ENCODE measurements around the gene TCF4.

The TCF4 gene

DNA sequence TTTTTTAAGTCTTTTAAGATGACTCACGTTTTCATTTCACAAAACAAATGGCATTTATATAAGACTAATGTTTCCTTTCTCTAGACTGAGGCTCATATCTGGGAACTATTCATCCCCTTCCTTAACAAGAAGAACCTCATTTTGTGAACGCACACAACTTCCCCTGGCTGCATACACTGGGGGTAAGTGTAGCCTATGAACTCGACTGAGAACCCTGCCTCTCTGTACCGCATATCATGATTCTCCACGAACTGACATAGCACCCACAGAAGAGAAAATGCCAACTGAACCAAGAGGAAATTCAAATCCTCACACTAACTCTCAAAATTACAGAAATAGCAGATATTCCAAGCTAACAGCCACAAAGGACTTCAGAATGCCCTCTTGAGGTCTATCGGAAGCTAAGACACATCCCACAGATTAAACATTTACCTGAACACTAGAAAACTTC is 236.7 kb downstream of the TCF4 start:
- H3F3A ChIP-seq (ENCODE audit: low read depth) = no peaks in the 10 kb centered on the region
- no peaks in the 10 kb centered on the region for H3K79me2 ChIP-seq (ENCODE audit: insufficient read depth, low read length)
- no peak overlapping the region for H2AFZ ChIP-seq (ENCODE audit: low read length)
- H3K4me1 ChIP-seq (ENCODE audit: insufficient read depth, low read length, poor library complexity, severe bottlenecking) = peaks cover 52% of the 10 kb centered on the region
- no peaks in the 10 kb centered on the region for H3K9me3 ChIP-seq (ENCODE audit: insufficient read depth, low read depth, low read length)
- no peak for TF ChIP-seq EZH2phosphoT487 (IDR thresholded peaks at IDR 0.05; ENCODE audit: borderline replicate concordance)
- TF ChIP-seq, protein P1, sequence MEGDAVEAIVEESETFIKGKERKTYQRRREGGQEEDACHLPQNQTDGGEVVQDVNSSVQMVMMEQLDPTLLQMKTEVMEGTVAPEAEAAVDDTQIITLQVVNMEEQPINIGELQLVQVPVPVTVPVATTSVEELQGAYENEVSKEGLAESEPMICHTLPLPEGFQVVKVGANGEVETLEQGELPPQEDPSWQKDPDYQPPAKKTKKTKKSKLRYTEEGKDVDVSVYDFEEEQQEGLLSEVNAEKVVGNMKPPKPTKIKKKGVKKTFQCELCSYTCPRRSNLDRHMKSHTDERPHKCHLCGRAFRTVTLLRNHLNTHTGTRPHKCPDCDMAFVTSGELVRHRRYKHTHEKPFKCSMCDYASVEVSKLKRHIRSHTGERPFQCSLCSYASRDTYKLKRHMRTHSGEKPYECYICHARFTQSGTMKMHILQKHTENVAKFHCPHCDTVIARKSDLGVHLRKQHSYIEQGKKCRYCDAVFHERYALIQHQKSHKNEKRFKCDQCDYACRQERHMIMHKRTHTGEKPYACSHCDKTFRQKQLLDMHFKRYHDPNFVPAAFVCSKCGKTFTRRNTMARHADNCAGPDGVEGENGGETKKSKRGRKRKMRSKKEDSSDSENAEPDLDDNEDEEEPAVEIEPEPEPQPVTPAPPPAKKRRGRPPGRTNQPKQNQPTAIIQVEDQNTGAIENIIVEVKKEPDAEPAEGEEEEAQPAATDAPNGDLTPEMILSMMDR (conservative IDR thresholded peaks at IDR 0.05; ENCODE audit: low read length) = no peak
- peak overlapping the region; percentile 53 for H3K4me2 ChIP-seq (ENCODE audit: low read depth, low read length, poor library complexity, severe bottlenecking)
- no peaks in the 10 kb centered on the region for H3K36me3 ChIP-seq (ENCODE audit: insufficient read depth, low read length)
- no peak overlapping the region for H3K4me3 ChIP-seq (ENCODE audit: low read length, poor library complexity, severe bottlenecking)
- H3K27me3 ChIP-seq (ENCODE audit: insufficient read depth, low read length, poor library complexity, severe bottlenecking) = no peaks in the 10 kb centered on the region
- H4K20me1 ChIP-seq (ENCODE audit: insufficient read depth, low read length, poor library complexity, severe bottlenecking) = no peaks in the 10 kb centered on the region
- H3K9me2 ChIP-seq (replicated peaks; ENCODE audit: low read depth, low read length) = no peaks in the 10 kb centered on the region
- H3K9ac ChIP-seq (ENCODE audit: low read depth, low read length, poor library complexity, severe bottlenecking) = peak overlapping the region; percentile 43

DNA sequence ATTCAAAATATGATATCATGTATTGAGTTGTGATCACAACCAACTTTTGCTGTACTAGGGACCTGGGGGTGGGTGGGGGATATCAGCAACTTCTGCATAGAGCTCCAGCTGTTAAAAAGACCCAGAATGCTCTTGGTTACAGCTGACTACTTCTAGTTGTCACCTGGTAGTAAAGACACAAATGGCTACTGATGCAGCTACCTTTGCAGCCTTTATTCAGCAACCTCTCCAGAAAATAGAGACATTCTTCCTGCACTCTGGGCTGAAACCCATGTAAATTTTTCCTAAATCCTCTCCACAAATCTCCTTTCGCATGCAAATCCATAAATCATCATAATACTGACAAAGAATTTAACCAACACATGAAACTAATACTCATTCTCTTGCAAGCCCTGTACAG is 238.3 kb downstream of the TCF4 start:
- peaks cover 48% of the 10 kb centered on the region for H3K4me1 ChIP-seq (ENCODE audit: insufficient read depth, low read length, poor library complexity, severe bottlenecking)
- no peak overlapping the region for H3K9ac ChIP-seq (ENCODE audit: low read depth, low read length, poor library complexity, severe bottlenecking)
- no peaks in the 10 kb centered on the region for H3K79me2 ChIP-seq (ENCODE audit: insufficient read depth, low read length)
- no peaks in the 10 kb centered on the region for H4K20me1 ChIP-seq (ENCODE audit: insufficient read depth, low read length, poor library complexity, severe bottlenecking)
- H3K9me2 ChIP-seq (replicated peaks; ENCODE audit: low read depth, low read length) = no peaks in the 10 kb centered on the region
- no peak for TF ChIP-seq EZH2phosphoT487 (IDR thresholded peaks at IDR 0.05; ENCODE audit: borderline replicate concordance)
- TF ChIP-seq, protein P1 (conservative IDR thresholded peaks at IDR 0.05; ENCODE audit: low read length) = no peak
- H2AFZ ChIP-seq (ENCODE audit: low read length) = no peak overlapping the region
- H3K4me2 ChIP-seq (ENCODE audit: low read depth, low read length, poor library complexity, severe bottlenecking) = peak overlapping the region; percentile 53
- H3K4me3 ChIP-seq (ENCODE audit: low read length, poor library complexity, severe bottlenecking) = no peak overlapping the region
- H3K9me3 ChIP-seq (ENCODE audit: insufficient read depth, low read depth, low read length) = no peaks in the 10 kb centered on the region
- no peaks in the 10 kb centered on the region for H3F3A ChIP-seq (ENCODE audit: low read depth)
- H3K36me3 ChIP-seq (ENCODE audit: insufficient read depth, low read length) = no peaks in the 10 kb centered on the region
- no peaks in the 10 kb centered on the region for H3K27me3 ChIP-seq (ENCODE audit: insufficient read depth, low read length, poor library complexity, severe bottlenecking)

DNA sequence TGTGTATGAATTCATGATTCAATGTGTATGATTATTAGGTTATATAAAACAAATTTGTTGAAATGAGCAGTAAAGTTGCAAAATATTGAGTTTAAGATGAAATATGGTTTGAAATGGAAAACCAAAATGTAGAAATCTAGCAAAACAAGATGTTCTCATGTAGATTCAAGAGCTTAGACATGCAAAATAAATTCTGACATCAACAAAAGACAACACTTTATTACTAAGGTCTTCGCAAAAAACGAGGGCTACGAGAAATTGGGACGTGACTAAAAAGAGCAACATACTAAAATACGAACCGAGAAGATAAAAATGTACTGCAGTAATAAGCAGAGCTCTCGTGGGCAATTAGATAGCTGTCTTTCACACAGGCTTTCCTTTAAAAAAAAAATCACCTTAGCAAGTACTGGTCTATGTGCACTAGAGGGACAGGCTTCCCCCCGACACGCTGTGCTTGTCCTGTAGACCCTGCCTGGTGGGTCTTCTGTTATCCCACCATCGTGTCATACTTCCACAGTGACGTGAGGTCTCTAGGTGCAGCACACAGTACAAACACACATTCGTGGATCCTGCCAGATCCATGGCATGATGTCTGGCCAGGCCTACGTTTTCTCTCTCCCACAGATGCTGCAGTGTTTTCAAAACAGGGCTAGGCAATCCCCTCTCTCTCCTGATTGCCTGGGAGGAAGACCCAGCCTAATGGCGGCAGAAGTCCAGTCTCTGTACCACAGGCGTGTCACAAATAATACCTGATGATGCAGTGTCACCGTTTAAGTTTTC is 240.8 kb downstream of the TCF4 start:
- Histone ChIP-seq H4K20me1 (ENCODE audit: insufficient read depth, low read length, poor library complexity, severe bottlenecking) (no peaks in the 10 kb centered on the region), H3K4me2 (ENCODE audit: low read depth, low read length, poor library complexity, severe bottlenecking) (no peak overlapping the region), H3K9me2 (replicated peaks; ENCODE audit: low read depth, low read length) (no peaks in the 10 kb centered on the region), H3K9me3 (ENCODE audit: insufficient read depth, low read depth, low read length) (no peaks in the 10 kb centered on the region), H3K27me3 (ENCODE audit: insufficient read depth, low read length, poor library complexity, severe bottlenecking) (no peaks in the 10 kb centered on the region), H2AFZ (ENCODE audit: low read length) (no peak overlapping the region), H3K36me3 (ENCODE audit: insufficient read depth, low read length) (no peaks in the 10 kb centered on the region), H3K9ac (ENCODE audit: low read depth, low read length, poor library complexity, severe bottlenecking) (no peak overlapping the region), H3F3A (ENCODE audit: low read depth) (no peaks in the 10 kb centered on the region), H3K4me3 (ENCODE audit: low read length, poor library complexity, severe bottlenecking) (no peak overlapping the region), H3K79me2 (ENCODE audit: insufficient read depth, low read length) (no peaks in the 10 kb centered on the region), H3K4me1 (ENCODE audit: insufficient read depth, low read length, poor library complexity, severe bottlenecking) (peaks cover 24% of the 10 kb centered on the region)
- TF ChIP-seq, protein P1 (conservative IDR thresholded peaks at IDR 0.05; ENCODE audit: low read length) = no peak
- no peak for TF ChIP-seq EZH2phosphoT487 (IDR thresholded peaks at IDR 0.05; ENCODE audit: borderline replicate concordance)

Measured in Loucy (cell line).